Measurements from ENCODE around the gene CNTNAP2.

The CNTNAP2 gene

GRCh38 chr7:146499970-146500369, 383.4 kb downstream of the CNTNAP2 start:
- H3K27ac Mint-ChIP-seq: no peak overlapping the region
- no peaks in the 10 kb centered on the region for H3K4me1 Mint-ChIP-seq
- DNase-seq (no peak), ATAC-seq (no peak)
- no peaks in the 10 kb centered on the region for H3K27me3 Mint-ChIP-seq
- peaks cover 9 to 26% of the 10 kb centered on the region in 2 donors for H3K9me3 Mint-ChIP-seq
- no peak overlapping the region for H3K4me3 Mint-ChIP-seq

- Mint-ChIP-seq H3K9me3 (peaks cover 0 to 16% of the 10 kb centered on the region in 2 donors), H3K27ac (no peak overlapping the region), H3K27me3 (no peaks in the 10 kb centered on the region)
Measured at GRCh38 chr7:146503844-146504243, 387.2 kb downstream of the CNTNAP2 start.

DNA sequence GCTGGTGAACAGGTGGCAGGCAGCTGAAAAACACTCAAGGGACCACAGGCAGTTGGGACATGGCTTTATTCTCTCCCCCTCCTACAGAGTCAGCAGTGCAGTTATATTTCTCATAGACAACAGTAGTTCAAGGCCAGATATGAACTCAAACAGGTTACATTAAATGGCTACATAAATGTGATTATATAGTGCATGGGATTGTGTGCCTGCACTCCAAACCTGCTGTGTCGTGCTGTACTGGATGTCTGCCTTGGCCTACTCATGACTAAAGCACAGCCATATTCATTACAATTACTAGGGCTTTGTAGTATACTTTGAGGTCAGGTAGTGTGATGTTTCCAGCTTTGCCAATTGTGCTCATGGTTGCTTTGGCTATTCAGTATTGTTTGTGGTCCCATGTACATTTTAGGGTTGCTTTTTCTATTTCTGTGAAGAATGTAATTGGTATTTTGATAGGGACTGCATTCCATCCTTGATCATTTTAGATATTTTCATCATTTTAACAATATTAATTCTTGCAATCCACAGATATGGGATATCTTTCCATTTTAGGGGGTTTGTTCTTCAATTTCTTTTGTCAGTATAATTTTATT, 393.6 kb downstream of the CNTNAP2 start:
- H3K27ac Mint-ChIP-seq: no peak overlapping the region
- H3K27me3 Mint-ChIP-seq: no peaks in the 10 kb centered on the region
- peaks cover 18 to 46% of the 10 kb centered on the region in 2 donors for H3K9me3 Mint-ChIP-seq
- H3K4me1 Mint-ChIP-seq: no peaks in the 10 kb centered on the region
- DNase-seq (no peak), ATAC-seq (no peak)
- no peak overlapping the region for H3K4me3 Mint-ChIP-seq

More at GRCh38 chr7:146503844-146504243, 387.2 kb downstream of the CNTNAP2 start:
- Mint-ChIP-seq H3K4me3 (no peak overlapping the region), H3K4me1 (no peaks in the 10 kb centered on the region)
- DNase-seq: no peak
- ATAC-seq: no peak

GRCh38 chr7:146514304-146514703, 397.7 kb downstream of the CNTNAP2 start:
- Mint-ChIP-seq H3K4me3 (no peak overlapping the region), H3K9me3 (peaks cover 18 to 38% of the 10 kb centered on the region in 2 donors), H3K4me1 (no peaks in the 10 kb centered on the region), H3K27me3 (no peaks in the 10 kb centered on the region), H3K27ac (no peak overlapping the region)
- no peak for ATAC-seq
- no peak for DNase-seq

GRCh38 chr7:146528581-146528980, 412.0 kb downstream of the CNTNAP2 start:
- no peak overlapping the region for H3K27ac Mint-ChIP-seq
- peaks cover 3 to 19% of the 10 kb centered on the region in 2 donors for H3K9me3 Mint-ChIP-seq
- DNase-seq: no peak
- no peaks in the 10 kb centered on the region for H3K27me3 Mint-ChIP-seq
- no peak for ATAC-seq
- H3K4me3 Mint-ChIP-seq: no peak overlapping the region
- H3K4me1 Mint-ChIP-seq: no peaks in the 10 kb centered on the region

GRCh38 chr7:146539836-146540235, 423.2 kb downstream of the CNTNAP2 start:
- Mint-ChIP-seq H3K4me3 (no peak overlapping the region), H3K4me1 (no peaks in the 10 kb centered on the region), H3K27me3 (no peaks in the 10 kb centered on the region), H3K27ac (no peak overlapping the region), H3K9me3 (peaks cover 4 to 10% of the 10 kb centered on the region in 2 donors)
- no peak for DNase-seq
- no peak for ATAC-seq

GRCh38 chr7:146542101-146542500, 425.5 kb downstream of the CNTNAP2 start:
- H3K4me1 Mint-ChIP-seq: no peaks in the 10 kb centered on the region
- no peak overlapping the region for H3K27ac Mint-ChIP-seq
- H3K27me3 Mint-ChIP-seq: no peaks in the 10 kb centered on the region
- H3K4me3 Mint-ChIP-seq: no peak overlapping the region
- H3K9me3 Mint-ChIP-seq: peaks cover 7 to 12% of the 10 kb centered on the region in 2 donors
- ATAC-seq (no peak), DNase-seq (no peak)

GRCh38 chr7:146544748-146545147, 428.1 kb downstream of the CNTNAP2 start:
- H3K27ac Mint-ChIP-seq: no peak overlapping the region
- H3K4me1 Mint-ChIP-seq: no peaks in the 10 kb centered on the region
- H3K27me3 Mint-ChIP-seq: no peaks in the 10 kb centered on the region
- H3K9me3 Mint-ChIP-seq: peaks cover 7 to 12% of the 10 kb centered on the region in 2 donors
- ATAC-seq (no peak), DNase-seq (no peak)
- no peak overlapping the region for H3K4me3 Mint-ChIP-seq

GRCh38 chr7:146548816-146549215, 432.2 kb downstream of the CNTNAP2 start:
- Mint-ChIP-seq H3K4me1 (no peaks in the 10 kb centered on the region), H3K27ac (no peak overlapping the region)

DNA sequence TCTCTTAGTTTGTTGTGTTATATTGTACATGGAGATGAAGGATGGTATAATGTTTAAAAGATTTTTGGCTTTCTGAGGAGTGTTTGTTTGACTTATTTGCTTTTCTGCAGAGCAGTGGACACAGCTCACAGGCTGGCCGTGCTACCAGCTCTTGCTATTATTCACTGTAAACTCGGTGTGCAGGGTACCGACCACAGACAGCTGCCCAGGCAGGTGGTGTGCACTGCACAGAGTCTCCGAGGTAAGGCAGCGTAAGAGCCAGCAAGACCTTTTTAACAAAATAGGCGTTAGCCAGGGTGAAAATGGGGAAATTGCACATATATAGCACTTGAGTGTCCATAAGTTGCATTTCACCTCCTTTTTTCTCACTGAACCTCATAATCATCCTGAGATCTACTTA, 438.0 kb downstream of the CNTNAP2 start:
- no peak overlapping the region for H3K4me3 Mint-ChIP-seq
- H3K27ac Mint-ChIP-seq: no peak overlapping the region
- no peaks in the 10 kb centered on the region for H3K27me3 Mint-ChIP-seq

More at GRCh38 chr7:146548816-146549215, 432.2 kb downstream of the CNTNAP2 start:
- peaks cover 27% of the 10 kb centered on the region in 2 donors for H3K9me3 Mint-ChIP-seq
- no peaks in the 10 kb centered on the region for H3K27me3 Mint-ChIP-seq
- ATAC-seq (no peak), DNase-seq (no peak)
- no peak overlapping the region for H3K4me3 Mint-ChIP-seq

DNA sequence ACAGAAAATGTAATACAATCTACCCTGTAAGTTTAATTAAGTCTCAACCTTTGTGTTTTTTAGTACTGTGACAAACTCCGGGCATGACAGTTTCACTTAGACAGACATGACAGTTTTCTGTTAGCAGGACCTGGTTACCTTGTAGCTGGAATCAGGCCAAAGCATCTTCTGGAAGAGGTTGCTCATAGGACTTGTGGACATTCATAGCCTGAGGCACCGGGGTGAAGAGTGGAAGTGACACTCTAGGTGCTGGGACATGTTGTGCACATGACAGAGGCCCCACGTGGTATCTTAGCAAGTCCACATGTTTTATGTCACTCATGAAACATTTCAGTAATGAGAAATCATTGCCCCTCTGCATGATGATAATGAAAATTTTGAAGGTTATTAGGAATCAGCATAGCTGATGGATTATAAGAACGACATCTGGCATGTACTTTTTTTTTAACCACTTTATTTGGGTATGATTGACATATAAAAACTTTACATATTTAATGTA, 441.4 kb downstream of the CNTNAP2 start:
- Mint-ChIP-seq H3K9me3 (peaks cover 7 to 12% of the 10 kb centered on the region in 2 donors), H3K4me3 (no peak overlapping the region)

More for the DNA sequence above, 438.0 kb downstream of the CNTNAP2 start:
- Mint-ChIP-seq H3K4me1 (no peaks in the 10 kb centered on the region), H3K9me3 (peaks cover 22 to 27% of the 10 kb centered on the region in 2 donors)
- DNase-seq (no peak), ATAC-seq (no peak)

GRCh38 chr7:146565872-146566271, 449.3 kb downstream of the CNTNAP2 start:
- H3K4me1 Mint-ChIP-seq: no peaks in the 10 kb centered on the region
- DNase-seq: no peak
- peaks cover 0 to under 1% of the 10 kb centered on the region in 2 donors for H3K9me3 Mint-ChIP-seq
- no peaks in the 10 kb centered on the region for H3K27me3 Mint-ChIP-seq
- H3K27ac Mint-ChIP-seq: no peak overlapping the region
- H3K4me3 Mint-ChIP-seq: no peak overlapping the region
- ATAC-seq: no peak

More for the DNA sequence above, 441.4 kb downstream of the CNTNAP2 start:
- no peak overlapping the region for H3K27ac Mint-ChIP-seq
- no peak for ATAC-seq
- no peak for DNase-seq
- no peaks in the 10 kb centered on the region for H3K27me3 Mint-ChIP-seq
- no peaks in the 10 kb centered on the region for H3K4me1 Mint-ChIP-seq

GRCh38 chr7:146575903-146576302, 459.3 kb downstream of the CNTNAP2 start:
- ATAC-seq (no peak), DNase-seq (no peak)
- Mint-ChIP-seq H3K27ac (no peak overlapping the region), H3K4me1 (no peaks in the 10 kb centered on the region), H3K9me3 (no peaks in the 10 kb centered on the region), H3K27me3 (no peaks in the 10 kb centered on the region), H3K4me3 (no peak overlapping the region)

- Mint-ChIP-seq H3K4me3 (no peak overlapping the region), H3K4me1 (no peaks in the 10 kb centered on the region), H3K27ac (no peak overlapping the region), H3K9me3 (no peaks in the 10 kb centered on the region), H3K27me3 (no peaks in the 10 kb centered on the region)
- no peak for DNase-seq
- no peak for ATAC-seq
Measured at GRCh38 chr7:146591976-146592375, 475.4 kb downstream of the CNTNAP2 start.

DNA sequence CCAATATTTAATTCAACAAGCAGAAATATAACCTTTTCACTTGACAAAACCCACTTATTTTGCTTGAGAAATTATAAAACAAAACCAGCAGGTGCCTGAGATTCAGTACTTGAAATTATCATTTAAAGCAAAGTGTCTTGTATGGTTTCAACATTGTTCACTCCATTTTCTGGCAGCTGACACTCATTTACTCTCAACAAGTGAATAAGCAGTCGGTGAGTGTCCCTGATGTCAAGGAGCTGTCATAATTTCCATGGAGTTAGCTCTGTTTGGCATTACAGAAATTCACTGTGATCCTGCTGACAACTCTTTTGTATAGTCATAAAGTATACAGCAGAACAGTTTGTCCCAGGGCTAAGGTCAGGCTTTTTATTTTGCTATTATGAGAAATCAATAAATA, 490.0 kb downstream of the CNTNAP2 start:
- H3K4me1 Mint-ChIP-seq: no peaks in the 10 kb centered on the region
- no peak overlapping the region for H3K4me3 Mint-ChIP-seq
- peaks cover 4 to 7% of the 10 kb centered on the region in 2 donors for H3K9me3 Mint-ChIP-seq
- no peak overlapping the region for H3K27ac Mint-ChIP-seq
- ATAC-seq: no peak
- no peaks in the 10 kb centered on the region for H3K27me3 Mint-ChIP-seq
- no peak for DNase-seq

GRCh38 chr7:146619641-146620040, 503.0 kb downstream of the CNTNAP2 start:
- ATAC-seq (no peak), DNase-seq (no peak)
- H3K27ac Mint-ChIP-seq: no peak overlapping the region
- H3K9me3 Mint-ChIP-seq: peaks cover 0 to 6% of the 10 kb centered on the region in 2 donors
- H3K27me3 Mint-ChIP-seq: no peaks in the 10 kb centered on the region
- no peaks in the 10 kb centered on the region for H3K4me1 Mint-ChIP-seq
- no peak overlapping the region for H3K4me3 Mint-ChIP-seq

GRCh38 chr7:146626912-146627311, 510.3 kb downstream of the CNTNAP2 start:
- no peaks in the 10 kb centered on the region for H3K4me1 Mint-ChIP-seq
- no peaks in the 10 kb centered on the region for H3K27me3 Mint-ChIP-seq
- H3K4me3 Mint-ChIP-seq: no peak overlapping the region
- H3K9me3 Mint-ChIP-seq: peaks cover 6 to 12% of the 10 kb centered on the region in 2 donors
- H3K27ac Mint-ChIP-seq: no peak overlapping the region
- no peak for DNase-seq
- no peak for ATAC-seq
